22Rv1 (cell line): ENCODE results near the gene CEP43.

ENCODE experiments used
- H3K27ac ChIP-seq: fragments of 450-650 bp; 2 replicates; pipeline ENCODE4 v1.5.1; 2017
- ZFX ChIP-seq: fragments of 450-650 bp; IDR thresholded peaks from 2 replicates; pipeline ENCODE4 v1.6.1; 2017; ENCODE audit warnings: antibody characterized with exemption, borderline replicate concordance
- TF ChIP-seq, protein P1 (sequence below): fragments of 450-650 bp; IDR thresholded peaks from 2 replicates; pipeline ENCODE4 v1.5.1; 2017; ENCODE audit warnings: mild to moderate bottlenecking

CEP43 gene

DNA sequence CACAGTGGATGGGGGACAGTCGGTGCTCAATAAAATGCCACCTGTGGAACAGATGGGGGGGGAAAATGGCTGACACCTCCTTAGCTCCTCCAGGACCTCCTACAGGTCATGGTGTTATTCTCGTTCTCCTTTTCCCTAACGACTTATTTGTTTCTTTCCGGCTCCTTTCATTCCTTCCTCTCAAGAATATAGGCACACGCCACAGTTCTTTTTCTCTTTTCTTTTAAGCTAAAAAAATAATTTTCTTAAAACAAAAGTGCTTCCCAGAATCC, 41.5 kb upstream of the CEP43 start:
- H3K27ac ChIP-seq = no peak overlapping the region
- TF ChIP-seq ZFX = no peak
- TF ChIP-seq, protein P1, sequence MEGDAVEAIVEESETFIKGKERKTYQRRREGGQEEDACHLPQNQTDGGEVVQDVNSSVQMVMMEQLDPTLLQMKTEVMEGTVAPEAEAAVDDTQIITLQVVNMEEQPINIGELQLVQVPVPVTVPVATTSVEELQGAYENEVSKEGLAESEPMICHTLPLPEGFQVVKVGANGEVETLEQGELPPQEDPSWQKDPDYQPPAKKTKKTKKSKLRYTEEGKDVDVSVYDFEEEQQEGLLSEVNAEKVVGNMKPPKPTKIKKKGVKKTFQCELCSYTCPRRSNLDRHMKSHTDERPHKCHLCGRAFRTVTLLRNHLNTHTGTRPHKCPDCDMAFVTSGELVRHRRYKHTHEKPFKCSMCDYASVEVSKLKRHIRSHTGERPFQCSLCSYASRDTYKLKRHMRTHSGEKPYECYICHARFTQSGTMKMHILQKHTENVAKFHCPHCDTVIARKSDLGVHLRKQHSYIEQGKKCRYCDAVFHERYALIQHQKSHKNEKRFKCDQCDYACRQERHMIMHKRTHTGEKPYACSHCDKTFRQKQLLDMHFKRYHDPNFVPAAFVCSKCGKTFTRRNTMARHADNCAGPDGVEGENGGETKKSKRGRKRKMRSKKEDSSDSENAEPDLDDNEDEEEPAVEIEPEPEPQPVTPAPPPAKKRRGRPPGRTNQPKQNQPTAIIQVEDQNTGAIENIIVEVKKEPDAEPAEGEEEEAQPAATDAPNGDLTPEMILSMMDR = no peak

DNA sequence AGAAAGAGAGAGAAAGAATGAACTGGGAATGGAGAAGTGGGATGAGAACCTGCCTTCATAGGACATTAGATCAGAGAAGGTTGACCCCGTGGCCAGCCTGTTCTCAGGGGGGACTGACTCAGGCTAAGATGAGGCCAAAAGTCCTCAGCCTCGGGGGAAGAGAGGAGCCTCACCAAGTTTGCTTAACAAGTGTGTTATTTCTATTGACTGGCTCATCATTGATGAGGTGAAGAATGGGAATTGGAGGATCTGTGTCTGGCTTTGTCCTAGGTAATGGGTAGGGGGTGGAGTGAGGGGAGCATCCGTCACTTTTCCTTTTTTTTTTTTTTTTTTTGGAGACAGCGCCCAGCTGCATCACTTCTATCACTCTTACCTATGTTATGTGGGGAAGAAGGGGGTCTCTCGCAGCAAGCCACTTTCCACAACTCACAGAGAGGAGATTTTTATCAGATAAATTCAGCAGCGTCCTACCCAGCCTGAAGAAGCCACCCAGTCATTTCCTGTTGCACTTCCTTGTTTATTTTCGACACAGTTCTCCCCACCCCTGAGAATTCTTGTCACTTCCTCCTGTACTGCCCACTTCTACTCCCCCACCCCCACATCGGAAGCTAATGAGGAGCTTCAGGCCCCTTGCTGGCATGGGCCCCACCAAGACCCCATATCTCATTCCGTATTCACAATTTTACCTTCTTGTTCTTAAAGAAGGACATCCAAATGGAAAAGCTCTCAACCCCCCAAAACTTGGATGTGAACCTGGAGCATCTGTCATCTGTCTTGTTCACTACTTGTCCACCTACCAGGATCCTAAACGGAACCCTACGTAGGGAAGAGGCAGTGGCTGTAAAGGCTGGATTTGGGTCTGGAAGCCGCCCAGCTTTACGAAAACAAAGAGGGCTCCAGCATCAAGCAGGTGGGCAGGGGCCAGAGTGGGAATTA, 40.0 kb upstream of the CEP43 start:
- TF ChIP-seq, protein P1 = no peak
- TF ChIP-seq ZFX = no peak
- no peak overlapping the region for H3K27ac ChIP-seq

DNA sequence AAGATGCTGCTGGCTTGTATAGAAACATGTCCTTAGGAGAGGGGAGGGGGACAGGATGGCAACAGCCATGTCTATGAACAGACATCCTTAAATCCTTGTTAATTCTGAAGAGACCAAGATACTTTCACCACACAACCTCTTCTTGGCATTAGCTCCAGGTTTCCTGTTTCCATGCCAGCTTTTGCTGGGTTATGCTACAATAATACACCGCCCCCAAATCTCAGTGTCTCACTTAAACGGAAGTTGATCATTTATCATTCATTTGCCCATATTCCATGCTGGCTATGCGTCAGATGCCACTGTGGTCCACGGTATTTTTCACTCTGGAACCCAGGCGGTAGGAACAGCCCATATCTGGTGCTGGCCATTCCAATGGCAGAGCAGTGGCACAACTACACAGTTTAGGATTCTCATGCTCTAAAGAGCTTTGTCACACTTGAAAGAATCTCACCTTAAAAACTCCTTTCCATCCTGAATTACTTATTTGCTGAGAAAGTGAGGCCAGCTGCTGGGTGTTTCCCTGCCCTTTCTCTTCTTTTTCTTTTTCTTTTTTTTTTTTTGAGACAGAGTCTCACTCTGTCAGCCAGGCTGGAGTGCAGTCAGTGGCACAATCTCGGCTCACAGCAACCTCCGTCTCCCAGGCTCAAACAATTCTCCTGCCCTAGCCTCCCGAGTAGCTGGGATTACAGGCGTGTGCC, 39.1 kb upstream of the CEP43 start:
- TF ChIP-seq ZFX = no peak
- TF ChIP-seq, protein P1 = no peak

DNA sequence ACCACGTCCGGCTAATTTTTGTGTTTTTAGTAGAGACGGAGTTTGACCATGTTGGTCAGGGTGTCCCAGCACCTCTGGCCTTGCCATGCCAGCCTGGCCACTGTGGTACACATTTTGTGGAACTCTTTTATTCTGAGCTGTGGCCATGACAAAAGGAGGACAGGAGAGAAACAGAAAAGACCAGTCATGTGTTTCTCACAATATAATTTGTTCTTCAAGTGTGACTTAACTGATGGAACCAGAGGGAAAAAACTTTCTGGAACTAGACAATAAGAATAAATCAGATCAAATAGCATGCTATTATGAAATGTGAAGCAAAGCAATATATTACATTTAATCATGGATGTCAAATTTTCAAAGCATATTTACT, 38.6 kb upstream of the CEP43 start:
- H3K27ac ChIP-seq = no peak overlapping the region
- TF ChIP-seq, protein P1 = no peak
- no peak for TF ChIP-seq ZFX

More for the DNA sequence above, 39.1 kb upstream of the CEP43 start:
- no peak overlapping the region for H3K27ac ChIP-seq

DNA sequence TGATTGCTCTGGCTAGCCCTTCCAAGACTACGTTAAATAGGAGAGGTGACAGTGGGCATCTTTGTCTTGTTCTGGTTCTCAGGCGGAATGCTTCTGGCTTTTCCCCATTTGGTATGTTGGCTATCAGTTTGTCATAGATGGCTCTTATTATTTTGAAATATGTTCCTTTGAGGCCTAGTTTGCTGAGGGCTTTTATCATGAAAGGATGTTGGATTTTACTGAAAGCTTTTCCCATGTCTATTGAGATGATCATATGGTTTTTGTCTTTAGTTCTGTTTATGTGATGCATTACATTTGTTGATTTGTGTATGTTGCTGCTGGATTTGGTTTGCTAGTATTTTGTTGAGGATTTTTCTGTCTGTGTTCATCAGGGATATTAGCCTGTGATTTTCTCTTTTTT, 32.9 kb upstream of the CEP43 start:
- H3K27ac ChIP-seq = no peak overlapping the region
- TF ChIP-seq, protein P1 = no peak
- no peak for TF ChIP-seq ZFX

DNA sequence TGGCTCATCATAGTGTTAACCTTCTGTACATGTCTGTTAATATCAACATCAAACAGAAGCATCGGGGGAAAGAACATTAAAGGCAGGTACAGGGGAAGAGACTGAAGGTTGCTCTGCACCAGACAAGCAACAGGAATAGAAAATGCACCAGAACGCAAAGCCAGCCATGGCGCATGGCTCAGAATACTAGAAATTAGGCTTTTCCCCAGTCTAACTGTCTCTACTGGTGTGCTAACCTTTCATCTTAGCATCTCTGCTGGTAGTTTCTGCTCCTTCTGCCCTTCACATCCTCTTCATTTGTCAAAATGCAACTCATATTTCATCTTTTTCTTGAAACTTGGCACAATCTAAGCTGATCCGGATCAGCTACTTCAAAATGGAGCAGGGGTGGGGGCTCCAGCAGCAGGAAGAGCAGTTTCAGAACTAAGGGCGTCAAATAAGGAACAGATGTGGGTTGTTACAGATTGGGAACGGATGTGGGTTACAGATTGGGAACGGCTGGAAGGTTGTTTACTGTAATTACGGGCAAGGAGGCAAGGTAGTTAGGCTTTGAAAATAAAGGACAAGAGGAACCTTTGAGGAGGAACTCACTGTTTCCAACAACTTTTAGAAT, 29.7 kb upstream of the CEP43 start:
- H3K27ac ChIP-seq = no peak overlapping the region
- TF ChIP-seq, protein P1 = no peak
- no peak for TF ChIP-seq ZFX

DNA sequence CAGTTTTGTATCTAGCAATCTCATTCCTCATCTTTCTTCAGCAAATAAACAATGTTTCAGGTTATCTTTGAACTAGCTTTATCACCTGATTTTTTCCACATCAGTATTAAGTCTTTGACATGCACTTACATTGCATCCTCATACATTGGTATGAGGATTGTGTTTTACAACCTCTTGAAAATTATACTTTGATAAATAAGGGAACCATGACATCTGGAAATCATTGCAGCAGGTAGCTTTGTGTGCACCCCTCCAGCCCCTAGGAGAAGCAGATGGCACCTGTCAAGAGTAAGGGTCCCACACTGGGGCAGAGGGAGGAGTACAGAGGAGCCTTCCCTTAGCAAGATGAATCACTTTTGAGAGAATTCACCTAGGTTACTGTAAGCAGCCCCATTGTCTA, 29.1 kb upstream of the CEP43 start:
- TF ChIP-seq ZFX = no peak
- TF ChIP-seq, protein P1 = no peak
- H3K27ac ChIP-seq = no peak overlapping the region
